ENCODE results near the gene PPP2R3A. TPM values are rescaled to one million over a fixed set of nuclear protein-coding genes. Genes with fewer than 3 reads are reported as not detected.
"Not testable (repeated sequence)": the region's sequence is repeated elsewhere in the genome, so short reads cannot be mapped to it uniquely, and the experiment has no call there.

Gene PPP2R3A
- polyA plus RNA-seq, 1 donor, result 57.6 TPM

- DNase-seq, result no peak
Measured at GRCh38 chr3:136036306-136036705, 70.8 kb downstream of the PPP2R3A start.

- no peak for DNase-seq
Measured at GRCh38 chr3:136038668-136039067, 73.1 kb downstream of the PPP2R3A start.

GRCh38 chr3:136042608-136043221 lies 77.2 kb downstream of the PPP2R3A start:
- peak; percentile 34 for DNase-seq

- no peak for DNase-seq
Measured at GRCh38 chr3:136044980-136045745, 79.6 kb downstream of the PPP2R3A start.

- DNase-seq, result no peak
Measured at GRCh38 chr3:136048068-136048467, 82.5 kb downstream of the PPP2R3A start.

- DNase-seq, result no peak
Measured at GRCh38 chr3:136050250-136050649, 84.7 kb downstream of the PPP2R3A start.

GRCh38 chr3:136055491-136055890 lies 90.0 kb downstream of the PPP2R3A start:
- no peak for DNase-seq

GRCh38 chr3:136067211-136067610 lies 101.7 kb downstream of the PPP2R3A start:
- no peak for DNase-seq

- DNase-seq, result no peak
Measured at GRCh38 chr3:136068708-136069107, 103.2 kb downstream of the PPP2R3A start.

GRCh38 chr3:136069933-136070332 lies 104.4 kb downstream of the PPP2R3A start:
- DNase-seq, result no peak

- no peak for DNase-seq
Measured at GRCh38 chr3:136070334-136070733, 104.8 kb downstream of the PPP2R3A start.

- DNase-seq, result no peak
Measured at GRCh38 chr3:136070953-136071949, 105.7 kb downstream of the PPP2R3A start.

- DNase-seq, result no peak
Measured at GRCh38 chr3:136074546-136075170, 109.1 kb downstream of the PPP2R3A start.

GRCh38 chr3:136075218-136075808 lies 109.8 kb downstream of the PPP2R3A start:
- DNase-seq, result peak; percentile 79

- DNase-seq, result no peak
Measured at GRCh38 chr3:136075811-136076210, 110.3 kb downstream of the PPP2R3A start.

- peak; percentile 13 for DNase-seq
Measured at GRCh38 chr3:136078421-136079364, 113.2 kb downstream of the PPP2R3A start.

- DNase-seq, result not testable (repeated sequence)
Measured at GRCh38 chr3:136083641-136084382, 118.3 kb downstream of the PPP2R3A start.

- DNase-seq, result not testable (repeated sequence)
Measured at GRCh38 chr3:136085067-136085466, 119.5 kb downstream of the PPP2R3A start.

- DNase-seq, result no peak
Measured at GRCh38 chr3:136093771-136094170, 128.2 kb downstream of the PPP2R3A start.

GRCh38 chr3:136105044-136105443 lies 139.5 kb downstream of the PPP2R3A start:
- no peak for DNase-seq

Measured in hindlimb muscle (tissue), 1 donor.